OCI-LY1 (cell line): ENCODE measurements around the gene OXNAD1.

Experiments
- H2AFZ ChIP-seq: fragments of 200-600 bp; sonication (generic), shearing (Covaris generic); 2 replicates; pipeline ENCODE4 v1.6.0; 2014; ENCODE audit warnings: antibody characterized with exemption, mild to moderate bottlenecking, low read length
- H3F3A ChIP-seq: fragments of 200-600 bp; sonication (generic), shearing (Covaris generic); 2 replicates; pipeline ENCODE4 v1.6.0; 2014; ENCODE audit warnings: mild to moderate bottlenecking, antibody characterized with exemption, low read length, moderate library complexity; ENCODE audit not compliant: insufficient read depth
- H3K27ac ChIP-seq: fragments of 200-600 bp; sonication (generic); 2 replicates; pipeline ENCODE4 v1.5.1; 2014; ENCODE audit warnings: low read length, mixed run types, mild to moderate bottlenecking, low read depth; ENCODE audit not compliant: poor library complexity, severe bottlenecking
- H3K27me3 ChIP-seq: fragments of 200-600 bp; sonication (generic); 2 replicates; pipeline ENCODE4 v1.6.0; 2014; ENCODE audit warnings: antibody characterized with exemption, mild to moderate bottlenecking, low read length, moderate library complexity; ENCODE audit not compliant: insufficient read depth
- H3K36me3 ChIP-seq: fragments of 200-600 bp; sonication (generic); 2 replicates; pipeline ENCODE4 v1.6.1; 2014; ENCODE audit warnings: mild to moderate bottlenecking, antibody characterized with exemption, low read length, moderate library complexity, mixed read lengths; ENCODE audit not compliant: insufficient read depth
- H3K4me1 ChIP-seq: fragments of 200-600 bp; sonication (generic); 2 replicates; pipeline ENCODE4 v1.5.1; 2014; ENCODE audit warnings: mild to moderate bottlenecking, low read length, moderate library complexity; ENCODE audit not compliant: insufficient read depth, severe bottlenecking
- H3K4me2 ChIP-seq: fragments of 200-600 bp; sonication (generic), shearing (Covaris generic); 2 replicates; pipeline ENCODE4 v1.6.1; 2014; ENCODE audit warnings: low read length
- H3K4me3 ChIP-seq: fragments of 200-600 bp; sonication (generic); 2 replicates; pipeline ENCODE4 v1.5.1; 2014; ENCODE audit warnings: low read length, low read depth, mild to moderate bottlenecking, mixed read lengths; ENCODE audit not compliant: poor library complexity, severe bottlenecking
- H3K79me2 ChIP-seq: fragments of 200-600 bp; shearing (Covaris generic); 2 replicates; pipeline ENCODE4 v1.6.1; 2016; ENCODE audit warnings: mixed run types, low read length, mixed read lengths; ENCODE audit not compliant: insufficient read depth
- H3K9ac ChIP-seq: fragments of 200-600 bp; sonication (generic), shearing (Covaris generic); 2 replicates; pipeline ENCODE4 v1.6.1; 2014; ENCODE audit warnings: mild to moderate bottlenecking, low read length, mixed read lengths
- H3K9me2 ChIP-seq: fragments of 200-600 bp; sonication (generic), shearing (Covaris generic); 2 replicates; pipeline ENCODE4 v1.6.1; 2014; ENCODE audit warnings: low read depth, mild to moderate bottlenecking, low read length, mixed read lengths
- H3K9me3 ChIP-seq: fragments of 200-600 bp; shearing (Covaris generic); 2 replicates; pipeline ENCODE4 v1.6.1; 2014; ENCODE audit warnings: low read length, mixed read lengths
- H4K20me1 ChIP-seq: fragments of 200-600 bp; sonication (generic), shearing (Covaris generic); 2 replicates; pipeline ENCODE4 v1.6.0; 2016; ENCODE audit warnings: mild to moderate bottlenecking, low read length; ENCODE audit not compliant: insufficient read depth
- EZH2 ChIP-seq: fragments of 200-600 bp; sonication (generic), shearing (Covaris generic); IDR thresholded peaks from 2 replicates; pipeline ENCODE4 v1.8.0; 2017; ENCODE audit warnings: borderline replicate concordance, mixed run types, mild to moderate bottlenecking, antibody characterized with exemption, low read length, moderate library complexity, mixed read lengths
- TF ChIP-seq, protein P1 (sequence below): fragments of 200-600 bp; sonication (generic), shearing (Covaris generic); IDR thresholded peaks from 2 replicates; pipeline ENCODE4 v1.5.1; 2017; ENCODE audit warnings: mild to moderate bottlenecking, antibody characterized with exemption, low read length, moderate library complexity, mixed read lengths

The OXNAD1 gene

GRCh38 chr3:16329826-16330129 lies 64.8 kb downstream of the OXNAD1 start:
- H3K4me3 ChIP-seq = no peak overlapping the region
- no peak overlapping the region for H3K27ac ChIP-seq
- H3K36me3 ChIP-seq = peaks cover 96% of the 10 kb centered on the region
- H3K4me1 ChIP-seq = no peaks in the 10 kb centered on the region
- no peak overlapping the region for H2AFZ ChIP-seq
- H3K9ac ChIP-seq = no peak overlapping the region
- H4K20me1 ChIP-seq = no peaks in the 10 kb centered on the region
- H3F3A ChIP-seq = no peaks in the 10 kb centered on the region
- no peaks in the 10 kb centered on the region for H3K9me3 ChIP-seq
- H3K4me2 ChIP-seq = no peak overlapping the region
- no peaks in the 10 kb centered on the region for H3K27me3 ChIP-seq
- H3K9me2 ChIP-seq = no peaks in the 10 kb centered on the region
- peaks cover 10% of the 10 kb centered on the region for H3K79me2 ChIP-seq
- TF ChIP-seq, protein P1, sequence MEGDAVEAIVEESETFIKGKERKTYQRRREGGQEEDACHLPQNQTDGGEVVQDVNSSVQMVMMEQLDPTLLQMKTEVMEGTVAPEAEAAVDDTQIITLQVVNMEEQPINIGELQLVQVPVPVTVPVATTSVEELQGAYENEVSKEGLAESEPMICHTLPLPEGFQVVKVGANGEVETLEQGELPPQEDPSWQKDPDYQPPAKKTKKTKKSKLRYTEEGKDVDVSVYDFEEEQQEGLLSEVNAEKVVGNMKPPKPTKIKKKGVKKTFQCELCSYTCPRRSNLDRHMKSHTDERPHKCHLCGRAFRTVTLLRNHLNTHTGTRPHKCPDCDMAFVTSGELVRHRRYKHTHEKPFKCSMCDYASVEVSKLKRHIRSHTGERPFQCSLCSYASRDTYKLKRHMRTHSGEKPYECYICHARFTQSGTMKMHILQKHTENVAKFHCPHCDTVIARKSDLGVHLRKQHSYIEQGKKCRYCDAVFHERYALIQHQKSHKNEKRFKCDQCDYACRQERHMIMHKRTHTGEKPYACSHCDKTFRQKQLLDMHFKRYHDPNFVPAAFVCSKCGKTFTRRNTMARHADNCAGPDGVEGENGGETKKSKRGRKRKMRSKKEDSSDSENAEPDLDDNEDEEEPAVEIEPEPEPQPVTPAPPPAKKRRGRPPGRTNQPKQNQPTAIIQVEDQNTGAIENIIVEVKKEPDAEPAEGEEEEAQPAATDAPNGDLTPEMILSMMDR = no peak
- TF ChIP-seq EZH2 = no peak

DNA sequence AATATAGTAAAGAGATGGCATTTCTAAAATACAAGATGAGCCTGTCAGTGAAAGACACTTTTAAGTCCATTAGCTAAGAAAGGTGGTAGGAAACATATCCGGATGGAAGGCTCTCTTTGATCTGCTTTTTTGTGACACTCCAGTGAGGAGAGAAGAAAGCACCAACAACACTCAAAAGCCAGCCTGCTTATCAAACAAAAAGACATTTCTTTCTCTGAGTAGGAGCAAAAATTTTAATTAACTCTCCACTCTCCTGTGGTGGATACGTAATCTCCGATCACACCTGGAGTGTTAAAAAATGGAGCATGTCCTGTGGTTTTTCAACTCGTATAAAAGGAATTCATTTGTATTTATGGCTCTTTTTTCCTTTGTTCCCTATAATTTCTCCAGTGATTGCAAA lies 65.3 kb downstream of the OXNAD1 start:
- Histone ChIP-seq H3F3A (no peaks in the 10 kb centered on the region), H3K9me3 (no peaks in the 10 kb centered on the region), H3K4me3 (no peak overlapping the region), H3K27ac (no peak overlapping the region), H3K9ac (no peak overlapping the region), H3K27me3 (no peaks in the 10 kb centered on the region), H2AFZ (no peak overlapping the region), H3K9me2 (no peaks in the 10 kb centered on the region), H3K79me2 (peaks cover 10% of the 10 kb centered on the region), H3K4me1 (no peaks in the 10 kb centered on the region), H4K20me1 (no peaks in the 10 kb centered on the region), H3K4me2 (no peak overlapping the region), H3K36me3 (peaks cover 96% of the 10 kb centered on the region)
- no peak for TF ChIP-seq EZH2
- TF ChIP-seq, protein P1 = no peak

GRCh38 chr3:16331319-16331883 lies 66.4 kb downstream of the OXNAD1 start:
- no peak overlapping the region for H3K4me3 ChIP-seq
- H3K9ac ChIP-seq = no peak overlapping the region
- H3K9me3 ChIP-seq = no peaks in the 10 kb centered on the region
- H3K4me1 ChIP-seq = no peaks in the 10 kb centered on the region
- no peak overlapping the region for H3K4me2 ChIP-seq
- no peaks in the 10 kb centered on the region for H4K20me1 ChIP-seq
- H3K27me3 ChIP-seq = no peaks in the 10 kb centered on the region
- no peaks in the 10 kb centered on the region for H3K9me2 ChIP-seq
- no peak overlapping the region for H3K27ac ChIP-seq
- peaks cover 10% of the 10 kb centered on the region for H3K79me2 ChIP-seq
- TF ChIP-seq EZH2 = no peak
- TF ChIP-seq, protein P1 = no peak
- peaks cover 96% of the 10 kb centered on the region for H3K36me3 ChIP-seq
- H2AFZ ChIP-seq = no peak overlapping the region
- no peaks in the 10 kb centered on the region for H3F3A ChIP-seq
